Osteoblast (primary cell): ENCODE data around the gene GRM2. TPM values are rescaled to one million over a fixed set of nuclear protein-coding genes. Genes with fewer than 3 reads are reported as not detected.

ENCODE experiments used
- DNase-seq: peaks from one replicate; pipeline ENCODE4 v3.0.0; 2011; ENCODE audit warnings: low spot score, mixed read lengths; ENCODE audit not compliant: insufficient read length; ENCODE audit errors: missing footprints
- H2AFZ ChIP-seq: 2 replicates; pipeline ENCODE4 v1.6.0; 2011; ENCODE audit warnings: mild to moderate bottlenecking, low read length
- H3K27ac ChIP-seq: 2 replicates; pipeline ENCODE4 v1.5.1; 2011; ENCODE audit warnings: mild to moderate bottlenecking, low read depth, low read length, moderate library complexity
- H3K27me3 ChIP-seq: 2 replicates; pipeline ENCODE4 v1.6.0; 2012; ENCODE audit warnings: mild to moderate bottlenecking, control low read depth, inconsistent platforms, low read length, moderate library complexity; ENCODE audit not compliant: insufficient read depth
- H3K36me3 ChIP-seq: 2 replicates; pipeline ENCODE4 v1.5.1; 2011; ENCODE audit warnings: mild to moderate bottlenecking, low read length, control low read depth, moderate library complexity; ENCODE audit not compliant: insufficient read depth
- H3K4me1 ChIP-seq: 2 replicates; pipeline ENCODE4 v1.5.1; 2011; ENCODE audit warnings: mild to moderate bottlenecking, low read length, control low read depth, moderate library complexity; ENCODE audit not compliant: insufficient read depth
- H3K4me2 ChIP-seq: 2 replicates; pipeline ENCODE4 v1.6.0; 2011; ENCODE audit warnings: mild to moderate bottlenecking, low read length; ENCODE audit not compliant: insufficient read depth
- H3K4me3 ChIP-seq: fragments of 200-600 bp; sonication (generic); 3 replicates; pipeline ENCODE4 v1.5.1; 2012; ENCODE audit warnings: mild to moderate bottlenecking, low read length, inconsistent platforms; ENCODE audit not compliant: insufficient read depth
- H3K79me2 ChIP-seq: 2 replicates; pipeline ENCODE4 v1.6.0; 2012; ENCODE audit warnings: mild to moderate bottlenecking, low read length, control low read depth, inconsistent platforms; ENCODE audit not compliant: insufficient read depth
- H3K9me3 ChIP-seq: 2 replicates; pipeline ENCODE4 v1.5.1; 2011; ENCODE audit warnings: low read depth, low read length, control low read depth
- H4K20me1 ChIP-seq: 2 replicates; pipeline ENCODE4 v1.6.0; 2012; ENCODE audit warnings: mild to moderate bottlenecking, low read length, control low read depth; ENCODE audit not compliant: insufficient read depth
- total RNA-seq: library from RNA; depleted of rRNA; stranded (reverse); fragments of >200 nt; gene quantifications from 2 replicates; pipeline ENCODE4 v1.2.3, GENCODE V29; 2012
- TF ChIP-seq, protein P1 (sequence below): IDR thresholded peaks from 2 replicates; pipeline ENCODE4 v1.5.1; 2011; ENCODE audit warnings: mild to moderate bottlenecking, low read depth, low read length, moderate library complexity; ENCODE audit errors: extremely low read depth

The GRM2 gene
- total RNA-seq, 1 donor, result not detected

DNA sequence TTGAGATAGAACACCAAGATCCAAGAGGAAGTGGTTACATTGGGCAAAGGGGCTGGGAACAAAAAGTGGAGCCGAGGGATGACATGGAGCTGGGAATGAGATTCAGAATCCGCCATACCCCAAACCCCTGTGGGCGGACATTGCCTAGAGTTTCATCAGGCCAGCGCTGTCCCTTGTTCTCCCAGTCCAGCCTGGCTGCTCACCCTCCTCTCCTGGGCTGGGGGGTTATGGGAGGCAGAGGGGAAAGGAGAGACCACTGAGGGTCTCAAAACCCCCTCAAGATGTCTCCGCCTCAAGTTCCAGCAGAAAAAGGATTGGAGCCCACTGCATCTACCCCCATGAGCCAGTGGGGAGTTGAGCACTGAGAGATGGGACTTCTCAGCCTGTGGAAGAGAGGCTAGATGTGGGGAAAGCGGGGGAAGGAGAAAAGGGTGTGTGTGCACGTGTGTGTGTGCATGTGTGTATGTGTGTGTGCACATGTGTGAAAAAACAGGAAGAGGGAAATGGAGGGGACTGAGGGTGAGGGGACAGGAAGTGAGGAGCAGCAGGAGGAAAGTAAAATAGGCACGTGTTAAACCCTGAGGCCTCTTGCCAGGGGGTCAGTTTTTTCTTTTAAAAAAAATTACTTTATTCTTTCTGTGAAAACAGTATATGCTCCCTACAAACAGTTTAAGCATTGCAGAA is 14.3 kb downstream of the GRM2 start:
- H3K4me1 ChIP-seq, result no peaks in the 10 kb centered on the region
- no peaks in the 10 kb centered on the region for H4K20me1 ChIP-seq
- H3K9me3 ChIP-seq, result no peaks in the 10 kb centered on the region
- H3K27ac ChIP-seq, result no peak overlapping the region
- no peaks in the 10 kb centered on the region for H3K79me2 ChIP-seq
- TF ChIP-seq, protein P1, sequence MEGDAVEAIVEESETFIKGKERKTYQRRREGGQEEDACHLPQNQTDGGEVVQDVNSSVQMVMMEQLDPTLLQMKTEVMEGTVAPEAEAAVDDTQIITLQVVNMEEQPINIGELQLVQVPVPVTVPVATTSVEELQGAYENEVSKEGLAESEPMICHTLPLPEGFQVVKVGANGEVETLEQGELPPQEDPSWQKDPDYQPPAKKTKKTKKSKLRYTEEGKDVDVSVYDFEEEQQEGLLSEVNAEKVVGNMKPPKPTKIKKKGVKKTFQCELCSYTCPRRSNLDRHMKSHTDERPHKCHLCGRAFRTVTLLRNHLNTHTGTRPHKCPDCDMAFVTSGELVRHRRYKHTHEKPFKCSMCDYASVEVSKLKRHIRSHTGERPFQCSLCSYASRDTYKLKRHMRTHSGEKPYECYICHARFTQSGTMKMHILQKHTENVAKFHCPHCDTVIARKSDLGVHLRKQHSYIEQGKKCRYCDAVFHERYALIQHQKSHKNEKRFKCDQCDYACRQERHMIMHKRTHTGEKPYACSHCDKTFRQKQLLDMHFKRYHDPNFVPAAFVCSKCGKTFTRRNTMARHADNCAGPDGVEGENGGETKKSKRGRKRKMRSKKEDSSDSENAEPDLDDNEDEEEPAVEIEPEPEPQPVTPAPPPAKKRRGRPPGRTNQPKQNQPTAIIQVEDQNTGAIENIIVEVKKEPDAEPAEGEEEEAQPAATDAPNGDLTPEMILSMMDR, result no peak
- H3K36me3 ChIP-seq, result no peaks in the 10 kb centered on the region
- DNase-seq, result no peak
- no peak overlapping the region for H3K4me2 ChIP-seq
- no peak overlapping the region for H3K4me3 ChIP-seq
- no peaks in the 10 kb centered on the region for H3K27me3 ChIP-seq
- H2AFZ ChIP-seq, result no peak overlapping the region

DNA sequence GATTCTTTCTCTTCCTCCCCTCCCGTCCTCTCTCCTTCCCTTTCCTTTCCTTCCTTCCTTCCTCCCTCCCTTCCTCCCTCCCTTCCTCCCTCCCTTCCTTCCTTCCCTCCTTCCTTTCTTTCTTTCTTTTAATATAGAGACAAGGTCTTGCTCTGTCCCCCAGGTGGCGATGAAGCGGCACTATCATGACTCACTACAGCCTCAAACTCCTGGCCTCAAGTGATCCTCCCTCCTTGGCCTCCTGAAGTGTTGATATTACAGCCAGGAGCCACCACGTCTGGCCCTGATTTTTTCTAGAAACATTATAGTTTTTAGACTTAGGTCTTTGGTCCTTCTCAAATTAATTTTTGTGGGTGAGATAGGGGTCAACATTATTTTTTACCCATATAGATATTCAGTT is 15.5 kb downstream of the GRM2 start:
- H3K79me2 ChIP-seq, result no peaks in the 10 kb centered on the region
- H3K4me1 ChIP-seq, result no peaks in the 10 kb centered on the region
- no peaks in the 10 kb centered on the region for H3K36me3 ChIP-seq
- no peak overlapping the region for H2AFZ ChIP-seq
- H4K20me1 ChIP-seq, result no peaks in the 10 kb centered on the region
- no peak for DNase-seq
- H3K4me2 ChIP-seq, result no peak overlapping the region
- H3K4me3 ChIP-seq, result no peak overlapping the region
- no peaks in the 10 kb centered on the region for H3K9me3 ChIP-seq
- H3K27me3 ChIP-seq, result no peaks in the 10 kb centered on the region
- H3K27ac ChIP-seq, result no peak overlapping the region
- TF ChIP-seq, protein P1, result no peak

DNA sequence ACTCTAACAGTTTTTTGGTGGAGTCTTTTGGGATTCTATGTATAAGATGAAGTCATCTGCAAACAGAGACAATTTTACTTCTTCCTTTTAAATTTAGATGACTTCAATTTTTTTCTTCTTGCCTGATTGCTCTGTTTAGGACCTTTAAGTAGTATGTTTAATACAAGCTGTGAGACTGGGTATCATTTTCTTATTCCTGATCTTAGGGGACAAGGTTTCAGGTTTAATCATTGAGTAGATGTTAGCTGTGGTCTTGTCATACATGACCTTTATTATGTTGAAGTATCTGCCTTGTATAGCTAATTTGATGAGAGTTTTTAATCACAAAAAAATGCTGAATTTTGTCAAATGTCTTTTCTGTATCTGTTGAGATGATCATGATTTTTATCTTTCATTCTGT is 20.6 kb downstream of the GRM2 start:
- TF ChIP-seq, protein P1, result no peak
- no peak overlapping the region for H3K27ac ChIP-seq

DNA sequence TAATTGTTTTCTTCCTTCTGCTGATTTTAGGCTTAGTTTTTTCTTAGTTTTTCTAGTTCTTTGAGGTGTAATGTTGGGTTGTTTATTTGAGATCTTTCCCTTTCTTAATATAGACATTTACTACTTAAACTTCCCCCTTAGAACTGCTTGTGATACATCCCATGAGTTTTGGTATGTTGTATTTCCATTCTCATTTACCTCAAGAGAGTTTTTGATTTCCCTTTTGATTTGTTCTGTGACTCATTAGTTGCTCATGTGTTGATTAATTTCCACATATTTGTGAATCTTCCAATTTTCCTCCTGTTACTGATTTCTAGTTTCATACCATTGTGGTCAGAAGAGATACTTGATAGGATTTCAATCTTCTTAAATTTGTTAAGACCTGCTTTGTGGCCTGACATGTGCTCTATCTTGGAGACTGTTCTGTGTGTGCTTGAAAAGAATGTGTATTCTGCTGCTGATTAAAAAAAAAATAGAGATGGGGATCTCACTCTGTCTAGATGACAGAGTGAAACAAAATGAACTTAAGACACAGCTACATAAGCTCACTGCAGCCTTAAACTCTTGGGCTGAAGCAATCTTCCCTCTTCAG is 22.3 kb downstream of the GRM2 start:
- Histone ChIP-seq H3K4me3 (no peak overlapping the region), H2AFZ (no peak overlapping the region), H3K9me3 (no peaks in the 10 kb centered on the region), H3K27me3 (peaks cover 3% of the 10 kb centered on the region), H3K4me1 (no peaks in the 10 kb centered on the region), H3K36me3 (no peaks in the 10 kb centered on the region), H3K79me2 (no peaks in the 10 kb centered on the region), H3K4me2 (no peak overlapping the region), H3K27ac (no peak overlapping the region), H4K20me1 (no peaks in the 10 kb centered on the region)
- no peak for DNase-seq
- TF ChIP-seq, protein P1, result no peak

More for the DNA sequence above, 20.6 kb downstream of the GRM2 start:
- no peaks in the 10 kb centered on the region for H3K79me2 ChIP-seq
- H2AFZ ChIP-seq, result no peak overlapping the region
- H3K4me1 ChIP-seq, result no peaks in the 10 kb centered on the region
- H3K27me3 ChIP-seq, result peaks cover 3% of the 10 kb centered on the region
- H3K4me2 ChIP-seq, result no peak overlapping the region
- DNase-seq, result no peak
- no peak overlapping the region for H3K4me3 ChIP-seq
- no peaks in the 10 kb centered on the region for H4K20me1 ChIP-seq
- no peaks in the 10 kb centered on the region for H3K9me3 ChIP-seq
- no peaks in the 10 kb centered on the region for H3K36me3 ChIP-seq
